Liver (tissue), 9 donors: ENCODE data around the gene C2CD5. TPM values are rescaled to one million over a fixed set of nuclear protein-coding genes. Genes with fewer than 3 reads are reported as not detected.
"Not testable (repeated sequence)": the region's sequence is repeated elsewhere in the genome, so short reads cannot be mapped to it uniquely, and the experiment has no call there.

Experiments used
- DNase-seq: peaks from one replicate; pipeline ENCODE4 v3.0.0-alpha.2; 2017; ENCODE audit warnings: low spot score
- H3K27ac ChIP-seq, 2 donors: one replicate each; pipeline ENCODE4 v1.7.0; 2013; ENCODE audit warnings: inconsistent platforms in 2 of 2, low read length in 2 of 2, control low read depth in 1 of 2, low read depth in 1 of 2, mild to moderate bottlenecking in 1 of 2
- H3K27me3 ChIP-seq, 4 donors: one replicate each; pipeline versions ENCODE4 v1.6.1 to v1.7.0; 2013; ENCODE audit warnings: low read length in 3 of 4, inconsistent platforms in 1 of 4, mild to moderate bottlenecking in 1 of 4, moderate library complexity in 1 of 4; ENCODE audit not compliant: control insufficient read depth in 4 of 4, insufficient read depth in 4 of 4
- H3K36me3 ChIP-seq, 4 donors: one replicate each; pipeline versions ENCODE4 v1.6.1 to v1.7.0; 2013; ENCODE audit warnings: low read length in 3 of 4, mild to moderate bottlenecking in 3 of 4, low read depth in 1 of 4, moderate library complexity in 1 of 4; ENCODE audit not compliant: control insufficient read depth in 4 of 4, insufficient read depth in 3 of 4
- H3K4me1 ChIP-seq, 4 donors: one replicate each; pipeline versions ENCODE4 v1.6.1 to v1.7.0; 2013; ENCODE audit warnings: low read length in 3 of 4, mild to moderate bottlenecking in 3 of 4, moderate library complexity in 1 of 4; ENCODE audit not compliant: control insufficient read depth in 4 of 4, insufficient read depth in 4 of 4
- H3K4me3 ChIP-seq, 3 donors: one replicate each; pipeline versions ENCODE4 v1.6.1 to v1.7.0; 2013; ENCODE audit warnings: low read length in 3 of 3, control low read depth in 1 of 3, low read depth in 1 of 3, mild to moderate bottlenecking in 1 of 3
- H3K9ac ChIP-seq, 2 donors: one replicate each; pipeline ENCODE4 v1.7.0; 2013; ENCODE audit warnings: low read length in 2 of 2, mild to moderate bottlenecking in 2 of 2, moderate library complexity in 2 of 2, control low read depth in 1 of 2, low read depth in 1 of 2
- H3K9me3 ChIP-seq, 4 donors: one replicate each; pipeline versions ENCODE4 v1.6.1 to v1.7.0; 2013; ENCODE audit warnings: low read length in 3 of 4; ENCODE audit not compliant: control insufficient read depth in 4 of 4
- ATF3 ChIP-seq: IDR thresholded peaks from 2 replicates; pipeline ENCODE4 v1.6.1; 2016; ENCODE audit warnings: antibody characterized with exemption
- EGR1 ChIP-seq, 2 donors: IDR thresholded peaks; 2 replicates each; pipeline ENCODE4 v1.6.1; 2016 to 2018; ENCODE audit warnings: antibody characterized with exemption in 2 of 2, low read depth in 2 of 2
- FOXA1 ChIP-seq: IDR thresholded peaks from 2 replicates; pipeline ENCODE4 v1.6.1; 2016; ENCODE audit warnings: antibody characterized with exemption
- FOXA2 ChIP-seq: IDR thresholded peaks from 2 replicates; pipeline ENCODE4 v1.6.1; 2016; ENCODE audit warnings: antibody characterized with exemption
- HNF4A ChIP-seq, 2 donors: conservative IDR thresholded peaks; 2 replicates each; pipeline ENCODE4 v1.6.1; 2016; ENCODE audit warnings: antibody characterized with exemption in 2 of 2, mild to moderate bottlenecking in 2 of 2
- HNF4G ChIP-seq: IDR thresholded peaks from 2 replicates; pipeline ENCODE4 v1.6.1; 2016; ENCODE audit warnings: antibody characterized with exemption
- JUND ChIP-seq, 2 donors: IDR thresholded peaks; 2 replicates each; pipeline ENCODE4 v1.6.1; 2016; ENCODE audit warnings: antibody characterized with exemption in 2 of 2
- NR2F2 ChIP-seq: IDR thresholded peaks from 2 replicates; pipeline ENCODE4 v1.6.1; 2016; ENCODE audit warnings: antibody characterized with exemption
- RAD21 ChIP-seq, 2 donors: IDR thresholded peaks; 2 replicates each; pipeline ENCODE4 v1.6.1; 2016; ENCODE audit warnings: antibody characterized with exemption in 2 of 2, mild to moderate bottlenecking in 2 of 2
- RXRA ChIP-seq, 2 donors: IDR thresholded peaks; 2 replicates each; pipeline ENCODE4 v1.6.1; 2017 to 2018; ENCODE audit warnings: antibody characterized with exemption in 2 of 2, mild to moderate bottlenecking in 1 of 2
- SP1 ChIP-seq: IDR thresholded peaks from 2 replicates; pipeline ENCODE4 v1.6.1; 2018; ENCODE audit warnings: antibody characterized with exemption, mild to moderate bottlenecking
- TAF1 ChIP-seq: conservative IDR thresholded peaks from 2 replicates; pipeline ENCODE4 v1.6.1; 2016; ENCODE audit warnings: antibody characterized with exemption, mild to moderate bottlenecking
- YY1 ChIP-seq: IDR thresholded peaks from 2 replicates; pipeline ENCODE4 v1.6.1; 2016; ENCODE audit warnings: antibody characterized with exemption, mild to moderate bottlenecking
- ZBTB33 ChIP-seq: IDR thresholded peaks from 2 replicates; pipeline ENCODE4 v1.6.1; 2016; ENCODE audit warnings: antibody characterized with exemption
- WGBS: extraction: QIAGEN DNeasy Blood & Tissue Kit; methylation state at CpG from one replicate; pipeline ENCODE4 v1.1.7; 2013; 5-methylcytosine and 5-hydroxymethylcytosine counted together
- polyA plus RNA-seq, 2 donors: library from polyadenylated mRNA; stranded (reverse) in 1 of 2; unstranded in 1 of 2; fragments of 200-250 nt in 1 of 2; fragments of >200 nt in 1 of 2; fragmentation: Nextera tagmentation in 1 of 2; extraction: Ambion mirVana in 1 of 2; gene quantifications; one replicate each; pipeline versions ENCODE4 v1.2.1 to v1.2.3, GENCODE V29; 2013 to 2015
- total RNA-seq, 2 donors: library from RNA; depleted of rRNA; stranded (reverse); fragments of >200 nt; gene quantifications; one replicate each; pipeline ENCODE4 v1.2.3, GENCODE V29; 2014
- TF ChIP-seq, protein P1 (sequence below): IDR thresholded peaks from 2 replicates; pipeline ENCODE4 v1.6.1; 2016; ENCODE audit warnings: antibody characterized with exemption
- TF ChIP-seq, protein P2 (sequence below): IDR thresholded peaks from 2 replicates; pipeline ENCODE4 v1.6.1; 2016; ENCODE audit warnings: antibody characterized with exemption, mild to moderate bottlenecking
- donor health status: healthy.
- donor health status: healthy.
- donor health status: healthy.
- donor health status: healthy.
- donor health status: healthy.

The C2CD5 gene
- total and polyA plus RNA-seq, 4 donors: 5.8 to 25.0 (median 13.2) TPM

DNA sequence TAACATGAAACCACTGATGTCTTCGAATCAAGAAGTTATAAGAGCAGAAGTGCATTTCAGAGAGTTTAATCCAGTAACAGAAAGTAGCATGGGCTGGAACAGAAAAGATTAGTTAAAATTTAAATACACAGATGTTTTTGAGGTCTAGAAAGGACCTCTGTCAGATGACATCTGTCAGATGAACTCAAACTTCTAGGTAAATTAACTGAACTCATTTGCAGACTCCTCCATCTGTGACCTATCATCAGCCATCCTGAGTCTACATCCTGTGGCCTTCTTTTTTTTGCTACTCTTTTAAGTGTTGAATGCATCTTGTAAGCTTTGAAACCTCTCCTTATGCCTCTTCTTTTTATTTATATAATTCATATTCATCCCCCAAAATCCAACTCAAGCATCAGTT is 53.3 kb downstream of the C2CD5 start:
- TF ChIP-seq FOXA2: no peak
- no peak for TF ChIP-seq TAF1
- TF ChIP-seq NR2F2: no peak
- TF ChIP-seq EGR1 (IDR thresholded peaks at IDR 0.05; ENCODE audit: low read depth in 2 of 2): no peak
- TF ChIP-seq HNF4G: no peak
- no peak for TF ChIP-seq FOXA1
- no peak for TF ChIP-seq YY1
- TF ChIP-seq, protein P1, sequence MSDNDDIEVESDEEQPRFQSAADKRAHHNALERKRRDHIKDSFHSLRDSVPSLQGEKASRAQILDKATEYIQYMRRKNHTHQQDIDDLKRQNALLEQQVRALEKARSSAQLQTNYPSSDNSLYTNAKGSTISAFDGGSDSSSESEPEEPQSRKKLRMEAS: no peak
- no peak for TF ChIP-seq RXRA (IDR thresholded peaks at IDR 0.05)
- TF ChIP-seq HNF4A (conservative IDR thresholded peaks at IDR 0.05): no peak
- no peak for TF ChIP-seq ZBTB33
- no peak for TF ChIP-seq JUND (IDR thresholded peaks at IDR 0.05)
- TF ChIP-seq, protein P2, sequence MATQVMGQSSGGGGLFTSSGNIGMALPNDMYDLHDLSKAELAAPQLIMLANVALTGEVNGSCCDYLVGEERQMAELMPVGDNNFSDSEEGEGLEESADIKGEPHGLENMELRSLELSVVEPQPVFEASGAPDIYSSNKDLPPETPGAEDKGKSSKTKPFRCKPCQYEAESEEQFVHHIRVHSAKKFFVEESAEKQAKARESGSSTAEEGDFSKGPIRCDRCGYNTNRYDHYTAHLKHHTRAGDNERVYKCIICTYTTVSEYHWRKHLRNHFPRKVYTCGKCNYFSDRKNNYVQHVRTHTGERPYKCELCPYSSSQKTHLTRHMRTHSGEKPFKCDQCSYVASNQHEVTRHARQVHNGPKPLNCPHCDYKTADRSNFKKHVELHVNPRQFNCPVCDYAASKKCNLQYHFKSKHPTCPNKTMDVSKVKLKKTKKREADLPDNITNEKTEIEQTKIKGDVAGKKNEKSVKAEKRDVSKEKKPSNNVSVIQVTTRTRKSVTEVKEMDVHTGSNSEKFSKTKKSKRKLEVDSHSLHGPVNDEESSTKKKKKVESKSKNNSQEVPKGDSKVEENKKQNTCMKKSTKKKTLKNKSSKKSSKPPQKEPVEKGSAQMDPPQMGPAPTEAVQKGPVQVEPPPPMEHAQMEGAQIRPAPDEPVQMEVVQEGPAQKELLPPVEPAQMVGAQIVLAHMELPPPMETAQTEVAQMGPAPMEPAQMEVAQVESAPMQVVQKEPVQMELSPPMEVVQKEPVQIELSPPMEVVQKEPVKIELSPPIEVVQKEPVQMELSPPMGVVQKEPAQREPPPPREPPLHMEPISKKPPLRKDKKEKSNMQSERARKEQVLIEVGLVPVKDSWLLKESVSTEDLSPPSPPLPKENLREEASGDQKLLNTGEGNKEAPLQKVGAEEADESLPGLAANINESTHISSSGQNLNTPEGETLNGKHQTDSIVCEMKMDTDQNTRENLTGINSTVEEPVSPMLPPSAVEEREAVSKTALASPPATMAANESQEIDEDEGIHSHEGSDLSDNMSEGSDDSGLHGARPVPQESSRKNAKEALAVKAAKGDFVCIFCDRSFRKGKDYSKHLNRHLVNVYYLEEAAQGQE: no peak
- no peak for TF ChIP-seq SP1
- TF ChIP-seq RAD21 (IDR thresholded peaks at IDR 0.05): no peak
- H3K27ac ChIP-seq: no peak overlapping the region
- H3K9ac ChIP-seq: no peak overlapping the region
- peaks cover 0 to 22% (median 11%) of the 10 kb centered on the region in 4 donors for H3K36me3 ChIP-seq
- no peaks in the 10 kb centered on the region for H3K27me3 ChIP-seq
- no peak overlapping the region for H3K4me3 ChIP-seq
- no peaks in the 10 kb centered on the region for H3K9me3 ChIP-seq
- H3K4me1 ChIP-seq: no peaks in the 10 kb centered on the region
- WGBS: 100% methylated on average over 1 of the region's 1 CpG
- DNase-seq: no peak

DNA sequence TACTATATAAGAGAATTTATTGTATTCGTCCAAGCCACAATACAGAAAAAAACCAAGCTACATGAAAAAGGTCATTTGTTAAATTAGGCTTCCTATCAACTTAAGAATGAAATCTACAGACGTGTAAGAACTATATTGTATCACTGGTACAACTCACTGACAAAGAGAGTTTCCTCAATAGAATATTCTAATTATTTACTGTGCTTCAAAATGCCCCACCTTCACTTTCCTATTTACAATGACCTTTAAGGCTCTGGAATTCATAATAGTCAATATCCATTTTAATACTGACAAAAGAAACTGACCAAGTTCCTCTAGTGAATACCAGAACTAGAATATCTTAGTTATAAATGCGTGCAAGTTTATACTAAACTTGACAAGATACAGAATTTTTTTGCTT is 55.9 kb downstream of the C2CD5 start:
- H3K4me1 ChIP-seq: peaks cover 0 to 3% (median under 1%) of the 10 kb centered on the region in 4 donors
- TF ChIP-seq HNF4A (conservative IDR thresholded peaks at IDR 0.05) (no peak), JUND (IDR thresholded peaks at IDR 0.05) (no peak), ATF3 (no peak)
- H3K9me3 ChIP-seq: no peaks in the 10 kb centered on the region
- H3K4me3 ChIP-seq: no peak overlapping the region
- H3K36me3 ChIP-seq: peaks cover 0 to 25% (median 17%) of the 10 kb centered on the region in 4 donors
- DNase-seq: no peak
- H3K27ac ChIP-seq: no peak overlapping the region
- WGBS: 99% methylated on average over 3 of the region's 3 CpGs
- H3K27me3 ChIP-seq: no peaks in the 10 kb centered on the region
- no peak overlapping the region for H3K9ac ChIP-seq

GRCh38 chr12:22487683-22488082 is 56.7 kb downstream of the C2CD5 start:
- not testable (repeated sequence) for H3K27me3 ChIP-seq, DNase-seq, H3K9me3 ChIP-seq, H3K27ac ChIP-seq, H3K9ac ChIP-seq, H3K4me3 ChIP-seq, H3K4me1 ChIP-seq
- 100% methylated on average over 3 of the region's 3 CpGs for WGBS
- H3K36me3 ChIP-seq: peaks cover 0 to 22% (median 14%) of the 10 kb centered on the region in 4 donors
